Keratinocyte (primary cell): Measurements from ENCODE around the gene MYPOP. TPM values are rescaled to one million over a fixed set of nuclear protein-coding genes. Genes with fewer than 3 reads are reported as not detected.

Experiments
- DNase-seq: peaks from one replicate; pipeline ENCODE4 v3.0.0-alpha.2; 2011; ENCODE audit warnings: low read depth, missing footprints, low spot score
- FAIRE-seq: peaks from 2 replicates; lab custom pipeline; 2011; peaks lifted over from hg19 to GRCh38; lab: Jason Lieb, UNC
- H2AFZ ChIP-seq: 2 replicates; pipeline ENCODE4 v1.6.0; 2012; ENCODE audit warnings: low read length, control low read depth, inconsistent platforms; ENCODE audit not compliant: control insufficient read depth
- H3K27ac ChIP-seq: 2 replicates; pipeline ENCODE4 v1.5.1; 2011; ENCODE audit warnings: low read length; ENCODE audit not compliant: control insufficient read depth, insufficient read depth
- H3K27me3 ChIP-seq: 3 replicates; pipeline ENCODE4 v1.6.0; 2011; ENCODE audit warnings: low read length; ENCODE audit not compliant: control insufficient read depth, insufficient read depth; ENCODE audit errors: extremely low read depth
- H3K36me3 ChIP-seq, 2 experiments: 2 replicates in 1 of 2; 3 replicates in 1 of 2; pipeline ENCODE4 v1.5.1; 2011; ENCODE audit warnings: low read length in 2 of 2, mild to moderate bottlenecking in 1 of 2; ENCODE audit not compliant: control insufficient read depth in 2 of 2, insufficient read depth in 2 of 2; ENCODE audit errors: extremely low read depth in 1 of 2
- H3K4me1 ChIP-seq: 3 replicates; pipeline ENCODE4 v1.5.1; 2011; ENCODE audit warnings: low read length; ENCODE audit not compliant: control insufficient read depth, insufficient read depth; ENCODE audit errors: extremely low read depth
- H3K4me2 ChIP-seq: 3 replicates; pipeline ENCODE4 v1.6.0; 2011; ENCODE audit warnings: low read depth, low read length; ENCODE audit not compliant: control insufficient read depth, insufficient read depth; ENCODE audit errors: extremely low read depth
- H3K4me3 ChIP-seq, 3 experiments: fragments of 200-600 bp in 1 of 3; sonication (generic) in 1 of 3; 2 replicates in 2 of 3; 3 replicates in 1 of 3; pipeline ENCODE4 v1.5.1; 2011 to 2016; ENCODE audit warnings: low read length in 3 of 3, mild to moderate bottlenecking in 3 of 3, control low read depth in 2 of 3, inconsistent platforms in 1 of 3, low read depth in 1 of 3, mixed read lengths in 1 of 3, mixed run types in 1 of 3, moderate library complexity in 1 of 3; ENCODE audit not compliant: control insufficient read depth in 2 of 3, insufficient read depth in 2 of 3; ENCODE audit errors: extremely low read depth in 1 of 3
- H3K79me2 ChIP-seq: 2 replicates; pipeline ENCODE4 v1.6.0; 2012; ENCODE audit warnings: low read length; ENCODE audit not compliant: control insufficient read depth, insufficient read depth
- H3K9ac ChIP-seq: 3 replicates; pipeline ENCODE4 v1.6.0; 2011; ENCODE audit warnings: low read length; ENCODE audit not compliant: control insufficient read depth, insufficient read depth; ENCODE audit errors: extremely low read depth
- H3K9me1 ChIP-seq: 3 replicates; pipeline ENCODE4 v1.6.0; 2011; ENCODE audit warnings: low read length; ENCODE audit not compliant: control insufficient read depth, insufficient read depth; ENCODE audit errors: extremely low read depth
- H3K9me3 ChIP-seq: 2 replicates; pipeline ENCODE4 v1.5.1; 2012; ENCODE audit warnings: low read depth, low read length; ENCODE audit not compliant: control insufficient read depth
- H4K20me1 ChIP-seq: 3 replicates; pipeline ENCODE4 v1.6.0; 2011; ENCODE audit warnings: low read length; ENCODE audit not compliant: control insufficient read depth, insufficient read depth; ENCODE audit errors: extremely low read depth
- CTCF ChIP-seq, 3 experiments: IDR thresholded peaks in 1 of 3; conservative IDR thresholded peaks in 1 of 3; optimal IDR thresholded peaks in 1 of 3; 2 replicates in 2 of 3; 3 replicates in 1 of 3; pipeline versions ENCODE3 to v1.5.1; 2011; ENCODE audit warnings: low read length in 3 of 3, mild to moderate bottlenecking in 3 of 3, moderate library complexity in 2 of 3, control low read depth in 1 of 3, inconsistent platforms in 1 of 3; ENCODE audit not compliant: insufficient read depth in 2 of 3; ENCODE audit errors: extremely low read depth in 1 of 3
- EZH2 ChIP-seq: IDR thresholded peaks from one replicate; pipeline ENCODE4 v1.6.1; 2012; ENCODE audit warnings: inconsistent platforms, mild to moderate bottlenecking, low read length, moderate library complexity
- dilution Hi-C: fragments of 300-500 bp; cut with MboI; formaldehyde crosslinking; loops from one replicate; pipeline ENCODE4 v1.7.0; 2020; ENCODE audit warnings: low sequenced_read_pairs; ENCODE audit not compliant: extremely low pct_ligation_motif_present
- polyA plus RNA-seq, 5 experiments: library from polyadenylated mRNA; depleted of rRNA in 3 of 5; stranded (reverse) in 3 of 5; stranded (forward) in 1 of 5; unstranded in 1 of 5; fragments of >200 nt; gene quantifications; 1 replicate in 1 of 5; 2 replicates in 3 of 5; 3 replicates in 1 of 5; pipeline versions ENCODE4 v1.2.1 to v1.2.3, GENCODE V29; 2011 to 2012; ENCODE audit warnings: missing spikeins in 2 of 5, low read depth in 1 of 5, low replicate concordance in 1 of 5

MYPOP gene
- polyA plus RNA-seq, 1 donor (not counting 4 experiments of a cell fraction or from before 2014, with no cell fraction given) = 1.3 TPM

GRCh38 chr19:45919678-45920077 lies 17.3 kb upstream of the MYPOP start:
- H2AFZ ChIP-seq = no peak overlapping the region

GRCh38 chr19:45918721-45919120 lies 16.3 kb upstream of the MYPOP start:
- Histone ChIP-seq H3K9ac (no peak overlapping the region), H3K4me1 (no peaks in the 10 kb centered on the region), H3K4me3 (no peak overlapping the region), H3K4me2 (no peak overlapping the region), H3K9me3 (no peaks in the 10 kb centered on the region), H3K27me3 (peaks cover 12% of the 10 kb centered on the region), H2AFZ (no peak overlapping the region), H4K20me1 (no peaks in the 10 kb centered on the region), H3K36me3 (no peaks in the 10 kb centered on the region), H3K27ac (no peak overlapping the region), H3K79me2 (no peaks in the 10 kb centered on the region), H3K9me1 (no peaks in the 10 kb centered on the region)
- FAIRE-seq (no peak), DNase-seq (no peak)
- TF ChIP-seq CTCF (optimal IDR thresholded peaks at IDR 0.05 in 1 of 3, IDR thresholded peaks at IDR 0.05 in 1 of 3, conservative IDR thresholded peaks at IDR 0.05 in 1 of 3; ENCODE audit: extremely low read depth in 1 of 3, insufficient read depth in 2 of 3, low read length in 3 of 3) (no peak), EZH2 (no peak)
- dilution Hi-C loops = no loop called here

More at GRCh38 chr19:45919678-45920077, 17.3 kb upstream of the MYPOP start:
- Histone ChIP-seq H3K9me3 (no peaks in the 10 kb centered on the region), H4K20me1 (no peaks in the 10 kb centered on the region), H3K4me1 (no peaks in the 10 kb centered on the region), H3K4me2 (no peak overlapping the region), H3K9ac (no peak overlapping the region), H3K4me3 (no peak overlapping the region), H3K27ac (no peak overlapping the region), H3K36me3 (no peaks in the 10 kb centered on the region), H3K27me3 (peaks cover 12% of the 10 kb centered on the region), H3K9me1 (no peaks in the 10 kb centered on the region), H3K79me2 (no peaks in the 10 kb centered on the region)
- TF ChIP-seq CTCF (optimal IDR thresholded peaks at IDR 0.05 in 1 of 3, IDR thresholded peaks at IDR 0.05 in 1 of 3, conservative IDR thresholded peaks at IDR 0.05 in 1 of 3; ENCODE audit: extremely low read depth in 1 of 3, insufficient read depth in 2 of 3, low read length in 3 of 3) = no peak
- no peak for TF ChIP-seq EZH2
- no peak for DNase-seq
- dilution Hi-C loops = no loop called here
- FAIRE-seq = no peak
